ENCODE measurements around the gene TP53RK. TPM values are rescaled to one million over a fixed set of nuclear protein-coding genes. Genes with fewer than 3 reads are reported as not detected.
A peak's percentile ranks its signal among the peaks of the same experiment; 100 is the strongest.

Gene TP53RK
- total and polyA plus RNA-seq, 5 donors from 2014 or later: 6.6 to 23.6 (median 18.0) TPM

DNA sequence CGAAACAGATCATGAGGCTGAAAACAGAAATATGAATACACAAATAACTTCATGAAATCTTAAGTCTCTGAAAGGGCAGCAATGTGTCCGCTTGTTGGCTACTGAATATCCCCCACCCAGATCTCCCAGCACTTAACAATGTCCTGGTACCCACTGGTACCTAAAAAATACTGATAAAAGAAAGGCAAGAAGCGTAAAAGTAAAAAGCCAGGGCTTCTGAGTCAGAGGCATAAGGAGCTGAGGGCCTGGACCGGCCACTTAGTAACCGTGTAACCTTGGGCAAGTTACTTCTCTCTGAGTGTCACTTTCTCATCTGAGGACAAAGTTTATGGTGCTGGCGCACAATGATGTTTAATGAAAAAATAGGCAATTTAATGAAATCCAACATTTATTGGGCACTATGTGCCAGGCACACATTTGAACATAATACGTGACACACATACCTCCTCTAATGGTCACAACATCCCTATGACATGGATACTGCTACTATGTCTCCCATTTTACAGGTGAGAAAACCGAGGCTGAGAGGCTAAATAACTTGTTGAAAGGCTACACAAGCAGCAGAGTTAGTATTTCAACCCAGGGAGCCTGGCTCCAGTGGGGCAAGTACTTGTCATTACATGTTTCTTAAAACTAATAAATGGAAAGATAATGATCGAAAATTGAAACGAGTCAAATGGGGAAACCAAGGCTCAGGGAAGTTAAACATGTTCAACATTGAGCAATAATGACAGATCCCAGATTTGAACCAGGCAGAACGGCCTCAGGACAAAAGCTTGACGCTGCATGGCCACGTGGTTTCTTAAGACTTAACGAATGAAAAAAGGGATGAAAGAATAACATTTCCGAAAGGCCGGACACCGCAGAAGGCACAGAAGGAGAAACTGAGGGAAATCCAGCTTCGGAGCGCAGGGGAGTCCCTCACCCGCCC is 828 bp downstream of the TP53RK start:
- no peaks in the 10 kb centered on the region for H3K9me3 Mint-ChIP-seq
- H3K27me3 Mint-ChIP-seq: no peaks in the 10 kb centered on the region
- peak overlapping the region; percentile 82 to 97 (median 91) for H3K27ac Mint-ChIP-seq
- peak overlapping the region; percentile 79 for H3K27ac ChIP-seq (ENCODE audit: insufficient read depth, low read length, poor library complexity, severe bottlenecking)
- no peaks in the 10 kb centered on the region for H3K9me3 ChIP-seq (ENCODE audit: control insufficient read depth in 2 of 2, low read length in 2 of 2)
- no peak for ATAC-seq (ENCODE audit: low read depth in 2 of 2)
- peak overlapping the region; percentile 99 for H3K4me3 ChIP-seq (ENCODE audit: low read depth, low read length)
- DNase-seq: no peak
- peaks cover 23 to 61% (median 47%) of the 10 kb centered on the region in 4 donors for H3K4me1 Mint-ChIP-seq
- H3K4me3 Mint-ChIP-seq: peak overlapping the region; percentile 96 to 99 (median 98)
- H3K4me1 ChIP-seq (ENCODE audit: control insufficient read depth, insufficient read depth, low read length, poor library complexity, severe bottlenecking): peaks cover 41% of the 10 kb centered on the region
- H3K36me3 ChIP-seq (ENCODE audit: control insufficient read depth, insufficient read depth, low read length): peaks cover 18% of the 10 kb centered on the region
- no peaks in the 10 kb centered on the region for H3K27me3 ChIP-seq (ENCODE audit: control insufficient read depth, insufficient read depth, low read length)
- H3K36me3 Mint-ChIP-seq: peaks cover 27% of the 10 kb centered on the region

DNA sequence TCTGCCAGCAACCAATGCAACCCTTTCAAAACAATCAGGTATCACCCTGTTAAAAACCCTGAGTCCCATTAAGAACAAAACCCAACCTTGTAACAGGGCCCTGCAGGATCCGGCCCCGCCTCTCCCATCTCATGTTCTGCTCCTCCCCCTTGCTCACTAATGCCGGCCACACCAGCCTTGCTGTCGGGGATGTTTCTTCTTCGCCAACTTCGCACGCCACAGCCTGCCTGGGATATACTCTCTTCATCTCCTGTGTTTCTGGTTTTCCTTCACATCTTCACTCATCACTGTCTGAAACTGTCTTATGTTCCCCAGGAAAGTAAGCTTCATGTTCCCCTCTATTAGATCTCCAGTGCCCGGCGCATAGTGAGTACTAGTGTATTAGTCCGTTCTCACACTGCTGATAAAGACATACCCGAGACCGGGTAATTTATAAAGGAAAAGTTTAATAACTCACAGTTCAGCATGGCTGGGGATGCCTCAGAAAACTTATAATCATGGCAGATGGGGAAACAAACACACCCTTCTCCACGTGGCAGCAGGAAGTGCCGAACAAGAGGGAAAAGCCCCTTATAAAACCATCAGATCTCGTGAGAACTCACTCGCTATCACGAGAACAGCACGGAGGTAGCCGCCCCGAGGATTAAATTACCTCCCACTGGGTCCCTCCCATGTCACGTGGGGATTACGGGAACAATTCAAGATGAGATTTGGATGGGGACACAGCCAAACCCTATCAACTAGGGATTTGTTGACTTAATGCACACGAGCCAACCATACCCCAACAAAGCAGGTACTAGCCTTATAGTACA is 5.1 kb downstream of the TP53RK start:
- Histone ChIP-seq H3K27me3 (ENCODE audit: control insufficient read depth, insufficient read depth, low read length) (no peaks in the 10 kb centered on the region), H3K4me1 (ENCODE audit: control insufficient read depth, insufficient read depth, low read length, poor library complexity, severe bottlenecking) (peaks cover 45% of the 10 kb centered on the region), H3K27ac (ENCODE audit: insufficient read depth, low read length, poor library complexity, severe bottlenecking) (no peak overlapping the region), H3K36me3 (ENCODE audit: control insufficient read depth, insufficient read depth, low read length) (peaks cover 18% of the 10 kb centered on the region), H3K9me3 (ENCODE audit: control insufficient read depth in 2 of 2, low read length in 2 of 2) (no peaks in the 10 kb centered on the region), H3K4me3 (ENCODE audit: low read depth, low read length) (no peak overlapping the region)
- no peaks in the 10 kb centered on the region for H3K9me3 Mint-ChIP-seq
- H3K4me3 Mint-ChIP-seq: peak overlapping the region in 1 of 4 donors; percentile 58
- H3K27ac Mint-ChIP-seq: peak overlapping the region in 1 of 3 donors; percentile 18
- H3K27me3 Mint-ChIP-seq: no peaks in the 10 kb centered on the region
- H3K4me1 Mint-ChIP-seq: peaks cover 29 to 72% (median 46%) of the 10 kb centered on the region in 4 donors
- DNase-seq (no peak), ATAC-seq (ENCODE audit: low read depth in 2 of 2) (no peak)
- peaks cover 24% of the 10 kb centered on the region for H3K36me3 Mint-ChIP-seq

DNA sequence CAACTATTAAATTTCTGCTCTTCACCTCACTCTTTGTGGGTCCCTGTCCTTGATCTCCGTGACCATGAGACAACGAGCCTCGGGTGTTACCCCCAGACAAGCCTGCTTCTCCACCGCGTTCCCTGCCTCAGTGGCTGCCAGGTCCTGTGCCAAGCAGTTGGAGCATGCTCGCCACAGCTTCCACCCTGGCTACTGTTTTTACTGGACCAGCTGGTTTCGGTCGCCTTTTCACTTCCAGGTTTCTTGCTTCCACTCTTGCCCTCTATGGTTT is 5.6 kb downstream of the TP53RK start:
- no peaks in the 10 kb centered on the region for H3K27me3 Mint-ChIP-seq
- Histone ChIP-seq H3K4me3 (ENCODE audit: low read depth, low read length) (no peak overlapping the region), H3K27me3 (ENCODE audit: control insufficient read depth, insufficient read depth, low read length) (no peaks in the 10 kb centered on the region), H3K9me3 (ENCODE audit: control insufficient read depth in 2 of 2, low read length in 2 of 2) (no peaks in the 10 kb centered on the region), H3K4me1 (ENCODE audit: control insufficient read depth, insufficient read depth, low read length, poor library complexity, severe bottlenecking) (peaks cover 45% of the 10 kb centered on the region), H3K27ac (ENCODE audit: insufficient read depth, low read length, poor library complexity, severe bottlenecking) (no peak overlapping the region), H3K36me3 (ENCODE audit: control insufficient read depth, insufficient read depth, low read length) (peaks cover 18% of the 10 kb centered on the region)
- peak overlapping the region in 2 of 3 donors; percentile 18 to 21 for H3K27ac Mint-ChIP-seq
- H3K4me3 Mint-ChIP-seq: no peak overlapping the region
- H3K9me3 Mint-ChIP-seq: no peaks in the 10 kb centered on the region
- ATAC-seq (ENCODE audit: low read depth in 2 of 2) (no peak), DNase-seq (no peak)
- peaks cover 29 to 72% (median 46%) of the 10 kb centered on the region in 4 donors for H3K4me1 Mint-ChIP-seq
- H3K36me3 Mint-ChIP-seq: peaks cover 24% of the 10 kb centered on the region

DNA sequence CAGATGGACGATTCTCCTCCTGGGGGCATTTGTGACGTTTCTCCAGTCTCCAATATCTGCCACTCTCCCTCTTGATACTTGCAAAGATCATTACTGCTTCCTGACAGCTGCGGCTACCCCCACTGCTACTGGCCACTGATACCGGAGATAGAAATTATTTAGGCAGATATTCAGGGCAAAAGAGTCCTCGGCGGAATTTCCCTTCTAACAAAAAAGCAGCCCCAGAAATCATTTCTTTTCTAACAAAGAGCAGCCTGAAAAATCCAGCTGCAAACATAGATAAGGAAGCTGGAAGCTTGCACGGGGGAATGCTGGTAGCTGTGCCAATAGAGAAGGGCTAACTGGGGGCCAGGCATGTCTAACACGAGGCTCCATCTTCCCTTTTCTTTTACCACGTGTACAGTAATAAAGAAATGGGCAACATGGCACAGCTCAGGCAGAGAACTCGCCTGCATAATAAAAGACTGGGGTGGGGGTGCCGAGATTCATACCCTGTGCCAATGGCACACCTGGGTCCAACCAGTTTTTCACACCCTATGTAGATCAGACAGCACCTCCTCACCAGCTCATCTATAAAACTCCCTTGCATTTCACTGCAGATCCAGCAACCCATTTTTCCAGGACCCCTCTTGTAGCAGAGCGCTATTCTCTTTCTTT is 6.1 kb downstream of the TP53RK start:
- Histone ChIP-seq H3K36me3 (ENCODE audit: control insufficient read depth, insufficient read depth, low read length) (peaks cover 18% of the 10 kb centered on the region), H3K9me3 (ENCODE audit: control insufficient read depth in 2 of 2, low read length in 2 of 2) (no peaks in the 10 kb centered on the region), H3K4me3 (ENCODE audit: low read depth, low read length) (no peak overlapping the region), H3K27me3 (ENCODE audit: control insufficient read depth, insufficient read depth, low read length) (no peaks in the 10 kb centered on the region), H3K4me1 (ENCODE audit: control insufficient read depth, insufficient read depth, low read length, poor library complexity, severe bottlenecking) (peaks cover 40% of the 10 kb centered on the region), H3K27ac (ENCODE audit: insufficient read depth, low read length, poor library complexity, severe bottlenecking) (no peak overlapping the region)
- no peaks in the 10 kb centered on the region for H3K9me3 Mint-ChIP-seq
- H3K27me3 Mint-ChIP-seq: no peaks in the 10 kb centered on the region
- peaks cover 24 to 69% (median 44%) of the 10 kb centered on the region in 4 donors for H3K4me1 Mint-ChIP-seq
- H3K27ac Mint-ChIP-seq: peak overlapping the region in 2 of 3 donors; percentile 21 to 75
- DNase-seq (no peak), ATAC-seq (ENCODE audit: low read depth in 2 of 2) (no peak)
- H3K4me3 Mint-ChIP-seq: peak overlapping the region in 1 of 4 donors; percentile 26
- H3K36me3 Mint-ChIP-seq: peaks cover 24% of the 10 kb centered on the region

DNA sequence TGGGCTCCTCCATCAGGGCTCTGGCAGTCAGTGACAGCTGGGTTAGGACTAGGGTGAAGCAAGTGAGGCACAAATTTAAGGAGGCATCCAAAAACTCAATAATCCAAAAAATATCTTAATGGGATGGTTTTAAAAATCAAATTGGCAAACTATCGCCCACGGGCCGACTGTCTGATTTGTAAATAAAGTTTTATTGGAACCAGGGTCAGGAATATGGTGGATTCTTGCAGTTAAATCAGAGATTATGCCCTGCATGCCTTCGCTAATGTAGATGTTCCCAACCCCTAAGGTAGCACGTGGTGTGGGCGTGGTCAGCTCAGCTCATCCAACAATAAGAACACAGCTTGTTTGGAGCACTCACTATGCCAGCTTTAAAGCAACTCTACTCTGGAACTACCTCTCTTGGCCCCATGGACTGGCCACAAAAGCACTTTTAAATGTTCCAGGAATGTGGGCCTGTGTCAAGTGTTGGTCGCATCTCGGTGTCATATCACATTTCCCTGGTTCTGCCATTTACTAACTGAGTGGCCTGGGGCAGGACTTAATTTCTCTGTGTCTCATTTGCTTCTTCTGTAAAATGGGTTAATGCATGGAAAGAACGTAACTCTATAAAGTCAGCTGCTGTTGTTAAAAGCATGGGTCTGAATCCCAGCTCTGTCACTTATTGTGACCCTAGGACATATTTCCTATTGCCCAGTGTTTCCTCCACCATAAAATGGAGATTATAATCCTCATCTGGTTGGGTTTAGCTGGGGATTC is 7.0 kb downstream of the TP53RK start:
- Histone ChIP-seq H3K27ac (ENCODE audit: insufficient read depth, low read length, poor library complexity, severe bottlenecking) (no peak overlapping the region), H3K27me3 (ENCODE audit: control insufficient read depth, insufficient read depth, low read length) (no peaks in the 10 kb centered on the region), H3K9me3 (ENCODE audit: control insufficient read depth in 2 of 2, low read length in 2 of 2) (no peaks in the 10 kb centered on the region), H3K4me1 (ENCODE audit: control insufficient read depth, insufficient read depth, low read length, poor library complexity, severe bottlenecking) (peaks cover 31% of the 10 kb centered on the region), H3K4me3 (ENCODE audit: low read depth, low read length) (no peak overlapping the region), H3K36me3 (ENCODE audit: control insufficient read depth, insufficient read depth, low read length) (peaks cover 18% of the 10 kb centered on the region)
- H3K27ac Mint-ChIP-seq: peak overlapping the region in 1 of 3 donors; percentile 26
- ATAC-seq (ENCODE audit: low read depth in 2 of 2) (no peak), DNase-seq (no peak)
- H3K4me1 Mint-ChIP-seq: peaks cover 20 to 60% (median 37%) of the 10 kb centered on the region in 4 donors
- peak overlapping the region in 1 of 4 donors; percentile 60 for H3K4me3 Mint-ChIP-seq
- no peaks in the 10 kb centered on the region for H3K9me3 Mint-ChIP-seq
- peaks cover 24% of the 10 kb centered on the region for H3K36me3 Mint-ChIP-seq
- H3K27me3 Mint-ChIP-seq: no peaks in the 10 kb centered on the region

DNA sequence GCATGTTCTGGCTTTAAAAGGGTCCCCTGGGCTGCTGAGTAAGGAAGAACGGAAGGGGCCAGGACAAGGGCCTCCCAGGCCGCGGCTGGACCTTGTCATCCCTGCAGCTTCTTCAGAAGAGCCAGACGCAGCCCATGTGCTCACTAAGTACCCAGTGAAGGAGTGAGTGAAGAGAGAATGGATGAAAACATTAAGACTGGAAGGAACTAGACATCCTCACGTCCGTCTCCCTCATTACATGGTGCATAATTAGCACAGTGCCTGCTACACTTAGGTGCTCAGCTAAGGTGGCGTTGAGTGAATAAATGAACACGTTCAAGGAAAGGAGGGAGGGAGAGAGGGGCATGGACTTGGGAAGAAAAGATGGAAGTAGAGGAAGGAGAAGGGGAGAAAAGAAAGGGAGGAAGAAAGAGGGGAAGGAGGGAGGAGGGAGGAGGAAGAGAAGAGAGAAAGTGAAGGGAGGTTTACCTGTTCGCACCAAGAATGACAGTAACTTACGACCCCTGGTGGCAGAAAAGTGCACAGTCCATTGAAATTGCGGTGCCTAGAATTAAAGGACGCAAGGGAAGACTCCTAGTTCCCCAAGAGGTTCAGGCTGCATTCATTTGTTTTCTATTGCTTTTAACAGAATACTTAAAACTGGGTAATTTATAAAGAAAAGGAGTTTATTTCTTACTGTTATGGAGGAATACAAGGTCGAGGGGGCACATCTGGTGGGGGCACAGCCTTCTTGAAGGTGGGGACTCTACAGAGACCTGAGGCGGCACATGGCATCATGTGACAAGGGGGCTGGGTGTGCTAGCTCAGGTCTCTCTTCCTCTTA is 8.0 kb downstream of the TP53RK start:
- H3K4me3 Mint-ChIP-seq: peak overlapping the region in 1 of 4 donors; percentile 60

More for the DNA sequence above, 8.0 kb downstream of the TP53RK start:
- Histone ChIP-seq H3K9me3 (ENCODE audit: control insufficient read depth in 2 of 2, low read length in 2 of 2) (no peaks in the 10 kb centered on the region), H3K27ac (ENCODE audit: insufficient read depth, low read length, poor library complexity, severe bottlenecking) (no peak overlapping the region), H3K4me3 (ENCODE audit: low read depth, low read length) (no peak overlapping the region), H3K4me1 (ENCODE audit: control insufficient read depth, insufficient read depth, low read length, poor library complexity, severe bottlenecking) (peaks cover 21% of the 10 kb centered on the region), H3K27me3 (ENCODE audit: control insufficient read depth, insufficient read depth, low read length) (no peaks in the 10 kb centered on the region), H3K36me3 (ENCODE audit: control insufficient read depth, insufficient read depth, low read length) (peaks cover 9% of the 10 kb centered on the region)
- Mint-ChIP-seq H3K27ac (peak overlapping the region in 2 of 3 donors; percentile 43 to 60), H3K9me3 (no peaks in the 10 kb centered on the region), H3K27me3 (no peaks in the 10 kb centered on the region), H3K4me1 (peaks cover 17 to 50% (median 29%) of the 10 kb centered on the region in 4 donors), H3K36me3 (peaks cover 18% of the 10 kb centered on the region)
- ATAC-seq (ENCODE audit: low read depth in 2 of 2) (peak; percentile 55 to 59), DNase-seq (peak; percentile 39 to 67 (median 57))

Data from CD4-positive, CD25-positive, alpha-beta regulatory T cell (primary cell).